HG03039 (cell line): ENCODE data around the gene EXOC1.
"Not testable (repeated sequence)": the region's sequence is repeated elsewhere in the genome, so short reads cannot be mapped to it uniquely, and the experiment has no call there.

ENCODE experiments used
- ATAC-seq: cut with Tn5 transposase; IDR thresholded peaks from one replicate; pipeline ENCODE4 v1.9.1; 2021; ENCODE audit warnings: mild to moderate bottlenecking, moderate library complexity; ENCODE audit not compliant: unreplicated experiment

EXOC1 gene, protein sequence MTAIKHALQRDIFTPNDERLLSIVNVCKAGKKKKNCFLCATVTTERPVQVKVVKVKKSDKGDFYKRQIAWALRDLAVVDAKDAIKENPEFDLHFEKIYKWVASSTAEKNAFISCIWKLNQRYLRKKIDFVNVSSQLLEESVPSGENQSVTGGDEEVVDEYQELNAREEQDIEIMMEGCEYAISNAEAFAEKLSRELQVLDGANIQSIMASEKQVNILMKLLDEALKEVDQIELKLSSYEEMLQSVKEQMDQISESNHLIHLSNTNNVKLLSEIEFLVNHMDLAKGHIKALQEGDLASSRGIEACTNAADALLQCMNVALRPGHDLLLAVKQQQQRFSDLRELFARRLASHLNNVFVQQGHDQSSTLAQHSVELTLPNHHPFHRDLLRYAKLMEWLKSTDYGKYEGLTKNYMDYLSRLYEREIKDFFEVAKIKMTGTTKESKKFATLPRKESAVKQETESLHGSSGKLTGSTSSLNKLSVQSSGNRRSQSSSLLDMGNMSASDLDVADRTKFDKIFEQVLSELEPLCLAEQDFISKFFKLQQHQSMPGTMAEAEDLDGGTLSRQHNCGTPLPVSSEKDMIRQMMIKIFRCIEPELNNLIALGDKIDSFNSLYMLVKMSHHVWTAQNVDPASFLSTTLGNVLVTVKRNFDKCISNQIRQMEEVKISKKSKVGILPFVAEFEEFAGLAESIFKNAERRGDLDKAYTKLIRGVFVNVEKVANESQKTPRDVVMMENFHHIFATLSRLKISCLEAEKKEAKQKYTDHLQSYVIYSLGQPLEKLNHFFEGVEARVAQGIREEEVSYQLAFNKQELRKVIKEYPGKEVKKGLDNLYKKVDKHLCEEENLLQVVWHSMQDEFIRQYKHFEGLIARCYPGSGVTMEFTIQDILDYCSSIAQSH

GRCh38 chr4:55853484-55854046 lies at the start of gene EXOC1:
EXOC1 (plus strand) TSS chr4:55853648; CDS start chr4:55858324, 4,676 bp downstream.
- ATAC-seq, result peak; percentile 99

GRCh38 chr4:55807556-55807955 lies 45.9 kb upstream of the EXOC1 start:
- no peak for ATAC-seq

GRCh38 chr4:55808186-55808585 lies 45.3 kb upstream of the EXOC1 start:
- ATAC-seq, result no peak

- ATAC-seq, result no peak
Observed at GRCh38 chr4:55808632-55809031, 44.8 kb upstream of the EXOC1 start.

GRCh38 chr4:55817691-55818090 lies 35.8 kb upstream of the EXOC1 start:
- ATAC-seq, result no peak

GRCh38 chr4:55819634-55820033 lies 33.8 kb upstream of the EXOC1 start, which contains the start of gene EXOC1L:
EXOC1L (plus strand) TSS chr4:55819790; CDS start chr4:55820027, 237 bp downstream.
- ATAC-seq, result no peak

DNA sequence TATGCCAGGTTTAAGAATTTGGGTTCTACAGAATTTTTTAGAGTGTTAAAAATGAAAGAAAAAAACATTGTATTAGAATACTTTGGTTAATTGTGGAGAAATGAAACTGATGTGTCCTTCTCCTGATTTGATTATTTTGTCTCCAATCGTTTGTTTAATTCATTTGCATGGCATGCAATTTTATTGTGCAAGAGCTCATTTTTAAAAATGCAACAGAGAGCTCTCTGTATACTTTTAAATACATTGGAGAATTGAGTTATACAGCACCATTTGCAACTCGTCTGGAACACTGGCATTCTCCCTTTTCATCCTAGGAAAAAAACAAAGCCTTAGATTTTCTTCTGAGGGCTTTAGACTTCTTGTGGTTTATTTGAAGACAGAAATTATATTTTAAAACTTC lies 33.2 kb upstream of the EXOC1 start:
- no peak for ATAC-seq

DNA sequence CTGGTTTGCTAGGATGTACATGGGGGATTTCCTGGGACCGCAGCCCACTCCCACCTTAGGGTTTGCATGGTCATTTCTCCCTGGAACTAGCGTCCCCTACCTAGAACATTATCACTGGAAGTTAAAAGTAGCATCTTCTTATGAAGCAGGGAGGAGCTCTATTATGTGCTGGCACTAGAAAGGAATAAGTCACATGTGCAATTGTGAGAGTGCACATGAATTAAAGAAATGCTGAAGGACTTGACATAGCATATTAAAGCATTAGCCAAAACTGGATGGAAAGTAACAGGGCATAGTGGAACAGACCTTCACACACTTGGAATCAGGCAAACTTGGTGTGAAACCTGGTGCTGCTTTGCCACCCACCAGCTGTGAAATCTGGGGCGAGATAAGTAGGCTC lies 31.1 kb upstream of the EXOC1 start:
- no peak for ATAC-seq

GRCh38 chr4:55824865-55825264 lies 28.6 kb upstream of the EXOC1 start:
- no peak for ATAC-seq

GRCh38 chr4:55826986-55827385 lies 26.5 kb upstream of the EXOC1 start:
- no peak for ATAC-seq

- no peak for ATAC-seq
Observed at GRCh38 chr4:55827582-55827981, 25.9 kb upstream of the EXOC1 start.

GRCh38 chr4:55830048-55830447 lies 23.4 kb upstream of the EXOC1 start:
- no peak for ATAC-seq

GRCh38 chr4:55830716-55831115 lies 22.7 kb upstream of the EXOC1 start:
- no peak for ATAC-seq

DNA sequence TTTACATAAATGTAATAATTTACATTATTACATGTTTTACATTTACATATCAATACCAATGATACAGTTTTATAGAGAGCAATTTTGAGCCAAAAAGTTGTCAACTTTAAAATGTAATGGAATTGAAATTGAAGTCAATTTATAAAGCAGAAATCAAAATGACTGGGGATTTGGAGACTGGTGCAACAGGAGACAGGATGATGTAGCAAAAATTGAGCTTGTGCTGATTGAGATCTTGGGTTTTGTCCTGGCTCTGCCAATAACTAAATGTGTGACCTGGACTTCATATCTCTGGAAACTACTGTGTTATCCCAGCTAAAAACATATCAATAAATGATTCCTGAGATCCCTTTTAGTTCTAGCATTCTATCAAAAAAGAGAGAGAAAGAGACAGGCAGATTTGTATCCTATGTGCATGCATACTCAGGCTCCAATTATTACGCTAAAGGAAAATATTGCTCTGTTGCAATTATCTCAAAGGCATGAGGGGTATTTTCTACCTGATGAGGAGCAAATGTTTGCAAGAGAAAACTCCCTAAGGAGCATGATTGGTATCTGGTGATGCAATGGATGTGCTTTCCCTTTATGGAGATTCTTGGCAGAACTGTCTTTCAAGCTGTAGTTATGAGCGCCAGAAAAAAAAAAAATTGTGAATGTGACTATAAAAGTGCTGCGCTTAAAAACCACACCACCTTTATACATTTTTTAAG lies 19.2 kb upstream of the EXOC1 start:
- no peak for ATAC-seq

- no peak for ATAC-seq
Observed at GRCh38 chr4:55837903-55838302, 15.5 kb upstream of the EXOC1 start.

- ATAC-seq, result no peak
Observed at GRCh38 chr4:55838356-55838755, 15.1 kb upstream of the EXOC1 start.

- ATAC-seq, result no peak
Observed at GRCh38 chr4:55838952-55839351, 14.5 kb upstream of the EXOC1 start.

- no peak for ATAC-seq
Observed at GRCh38 chr4:55840956-55841355, 12.5 kb upstream of the EXOC1 start.

GRCh38 chr4:55841373-55842239 lies 11.8 kb upstream of the EXOC1 start:
- ATAC-seq, result not testable (repeated sequence)

DNA sequence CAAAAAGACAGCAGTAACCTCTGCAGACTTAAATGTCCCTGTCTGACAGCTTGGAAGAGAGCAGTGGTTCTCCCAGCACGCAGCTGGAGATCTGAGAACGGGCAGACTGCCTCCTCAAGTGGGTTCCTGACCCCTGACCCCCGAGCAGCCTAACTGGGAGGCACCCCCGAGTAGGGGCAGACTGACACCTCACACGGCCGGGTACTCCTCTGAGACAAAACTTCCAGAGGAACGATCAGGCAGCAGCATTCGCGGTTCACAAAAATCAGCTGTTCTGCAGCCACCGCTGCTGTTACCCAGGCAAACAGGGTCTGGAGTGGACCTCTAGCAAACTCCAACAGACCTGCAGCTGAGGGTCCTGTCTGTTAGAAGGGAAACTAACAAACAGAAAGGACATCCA lies 11.1 kb upstream of the EXOC1 start:
- ATAC-seq, result not testable (repeated sequence)
